HEK293T (cell line): ENCODE measurements around the gene KRAS.

Experiments used
- CTCF ChIA-PET: fragments of 350-600 bp; formaldehyde crosslinking; extraction: SDS; loops from one replicate; lab custom pipeline; 2021; ENCODE audit warnings: antibody characterized with exemption, inconsistent platforms; lab: Yijun Ruan, JAX
- POLR2A ChIA-PET: fragments of 350-600 bp; formaldehyde crosslinking; extraction: SDS; loops from one replicate; lab custom pipeline; 2020; ENCODE audit warnings: antibody characterized with exemption, inconsistent platforms; lab: Yijun Ruan, JAX
- DNase-seq: peaks from one replicate; pipeline ENCODE4 v3.0.0; 2012; ENCODE audit warnings: mixed read lengths; ENCODE audit errors: extremely low spot score
- ARNT ChIP-seq: fragments of 450-650 bp; IDR thresholded peaks from 2 replicates; pipeline ENCODE4 v1.6.1; 2017; ENCODE audit warnings: mild to moderate bottlenecking
- BHLHE40 ChIP-seq: fragments of 450-650 bp; IDR thresholded peaks from 2 replicates; pipeline ENCODE4 v1.6.1; 2016; ENCODE audit warnings: mild to moderate bottlenecking, moderate library complexity, borderline replicate concordance
- CTBP1 ChIP-seq: fragments of 450-650 bp; IDR thresholded peaks from 2 replicates; pipeline ENCODE4 v1.6.1; 2016; ENCODE audit warnings: borderline replicate concordance
- ELF4 ChIP-seq: fragments of 450-650 bp; IDR thresholded peaks from 2 replicates; pipeline ENCODE4 v1.6.1; 2017; ENCODE audit warnings: antibody characterized with exemption
- FOXA1 ChIP-seq: fragments of 450-650 bp; IDR thresholded peaks from 2 replicates; pipeline ENCODE4 v1.6.1; 2016; ENCODE audit warnings: mild to moderate bottlenecking
- FOXK2 ChIP-seq: fragments of 450-650 bp; IDR thresholded peaks from 2 replicates; pipeline ENCODE4 v1.6.1; 2016; ENCODE audit warnings: mild to moderate bottlenecking
- FOXM1 ChIP-seq: fragments of 450-650 bp; IDR thresholded peaks from 2 replicates; pipeline ENCODE4 v1.6.1; 2017; ENCODE audit warnings: mild to moderate bottlenecking, borderline replicate concordance
- HDGF ChIP-seq: fragments of 450-650 bp; IDR thresholded peaks from 2 replicates; pipeline ENCODE4 v1.6.1; 2017; ENCODE audit warnings: antibody characterized with exemption, borderline replicate concordance
- L3MBTL2 ChIP-seq: fragments of 450-650 bp; conservative IDR thresholded peaks from 2 replicates; pipeline ENCODE4 v1.6.1; 2016; ENCODE audit warnings: mild to moderate bottlenecking
- LEF1 ChIP-seq: fragments of 450-650 bp; IDR thresholded peaks from 2 replicates; pipeline ENCODE4 v1.6.1; 2017; ENCODE audit warnings: mild to moderate bottlenecking, borderline replicate concordance
- NFRKB ChIP-seq: fragments of 450-650 bp; IDR thresholded peaks from 2 replicates; pipeline ENCODE4 v1.6.1; 2016; ENCODE audit warnings: mild to moderate bottlenecking, moderate library complexity
- SP1 ChIP-seq: fragments of 450-650 bp; IDR thresholded peaks from 2 replicates; pipeline ENCODE4 v1.6.1; 2017
- SUZ12 ChIP-seq: fragments of 450-650 bp; IDR thresholded peaks from 2 replicates; pipeline ENCODE4 v1.6.1; 2016; ENCODE audit warnings: mild to moderate bottlenecking
- TARDBP ChIP-seq: fragments of 450-650 bp; IDR thresholded peaks from 2 replicates; pipeline ENCODE4 v1.6.1; 2016
- ZNF384 ChIP-seq: fragments of 450-650 bp; IDR thresholded peaks from 2 replicates; pipeline ENCODE4 v1.6.1; 2016
- TF ChIP-seq, protein P1 (sequence below): fragments of 450-650 bp; IDR thresholded peaks from 2 replicates; pipeline ENCODE4 v1.6.1; 2016

Gene KRAS

GRCh38 chr12:25252946-25253345 is 2.2 kb upstream of the KRAS start:
- ChIA-PET CTCF (no interaction called here), POLR2A (interaction anchor here (1.3 kb wide), 1 partner anchor 23 kb away, joined by 3 read pairs; no protein-coding TSS in a partner anchor)
- TF ChIP-seq FOXM1 (no peak), L3MBTL2 (no peak), SUZ12 (no peak), SP1 (no peak), TARDBP (no peak), FOXK2 (no peak), HDGF (no peak), ZNF384 (no peak), BHLHE40 (no peak), NFRKB (no peak), CTBP1 (no peak), ARNT (no peak), LEF1 (no peak), ELF4 (no peak)
- TF ChIP-seq, protein P1, sequence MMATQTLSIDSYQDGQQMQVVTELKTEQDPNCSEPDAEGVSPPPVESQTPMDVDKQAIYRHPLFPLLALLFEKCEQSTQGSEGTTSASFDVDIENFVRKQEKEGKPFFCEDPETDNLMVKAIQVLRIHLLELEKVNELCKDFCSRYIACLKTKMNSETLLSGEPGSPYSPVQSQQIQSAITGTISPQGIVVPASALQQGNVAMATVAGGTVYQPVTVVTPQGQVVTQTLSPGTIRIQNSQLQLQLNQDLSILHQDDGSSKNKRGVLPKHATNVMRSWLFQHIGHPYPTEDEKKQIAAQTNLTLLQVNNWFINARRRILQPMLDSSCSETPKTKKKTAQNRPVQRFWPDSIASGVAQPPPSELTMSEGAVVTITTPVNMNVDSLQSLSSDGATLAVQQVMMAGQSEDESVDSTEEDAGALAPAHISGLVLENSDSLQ = no peak

GRCh38 chr12:25251769-25252168 is 1.0 kb upstream of the KRAS start:
- ChIA-PET POLR2A (interaction anchor here (1.4 kb wide), 1 partner anchor 131 kb away, joined by 5 read pairs; no protein-coding TSS in a partner anchor), CTCF (no interaction called here)
- peak; percentile 7 for DNase-seq
- TF ChIP-seq ZNF384 (no peak), SUZ12 (no peak), L3MBTL2 (no peak), LEF1 (no peak), FOXM1 (no peak), ARNT (no peak), SP1 (no peak), FOXA1 (no peak)

More at GRCh38 chr12:25252946-25253345, 2.2 kb upstream of the KRAS start:
- DNase-seq = no peak

- TF ChIP-seq BHLHE40 (no peak), ARNT (no peak), NFRKB (no peak), ELF4 (no peak), CTBP1 (no peak), FOXK2 (no peak), L3MBTL2 (no peak), SP1 (no peak), TARDBP (no peak), HDGF (no peak), FOXA1 (no peak), FOXM1 (no peak)
- TF ChIP-seq, protein P1 = no peak
- POLR2A ChIA-PET = interaction anchor here (0.7 to 1.4 kb wide), 5 partner anchors 38 to 875 kb away, joined by 3 to 5 read pairs (median 4); partner anchors contain the start of gene BHLHE41
- CTCF ChIA-PET = interaction anchor here (1.0 kb wide), 1 partner anchor 9 kb away, joined by 5 read pairs; no protein-coding TSS in a partner anchor
- peak; percentile 25 for DNase-seq
Observed at GRCh38 chr12:25249931-25250738, 594 bp downstream of the KRAS start.

DNA sequence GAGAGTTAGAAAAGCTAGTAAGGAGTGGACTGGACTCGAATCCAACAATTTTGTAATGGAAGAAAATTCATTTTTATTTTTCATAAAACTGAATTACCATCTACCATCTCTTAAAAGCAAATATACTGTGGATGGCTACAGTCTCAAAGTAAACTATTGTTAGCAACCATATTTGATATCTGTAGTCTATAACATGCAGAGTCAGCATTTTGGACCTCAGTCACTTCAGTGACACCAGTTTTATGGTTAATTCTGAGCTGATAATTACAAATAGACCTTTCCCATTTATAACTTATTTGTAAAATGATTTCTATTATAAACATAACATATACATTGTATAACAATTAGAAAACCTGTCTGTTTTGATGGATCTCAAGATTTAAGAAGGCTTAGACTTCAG is 2.0 kb downstream of the KRAS start:
- CTCF ChIA-PET = no interaction called here
- POLR2A ChIA-PET = no interaction called here
- no peak for DNase-seq
- TF ChIP-seq L3MBTL2 = no peak
- no peak for TF ChIP-seq ZNF384

DNA sequence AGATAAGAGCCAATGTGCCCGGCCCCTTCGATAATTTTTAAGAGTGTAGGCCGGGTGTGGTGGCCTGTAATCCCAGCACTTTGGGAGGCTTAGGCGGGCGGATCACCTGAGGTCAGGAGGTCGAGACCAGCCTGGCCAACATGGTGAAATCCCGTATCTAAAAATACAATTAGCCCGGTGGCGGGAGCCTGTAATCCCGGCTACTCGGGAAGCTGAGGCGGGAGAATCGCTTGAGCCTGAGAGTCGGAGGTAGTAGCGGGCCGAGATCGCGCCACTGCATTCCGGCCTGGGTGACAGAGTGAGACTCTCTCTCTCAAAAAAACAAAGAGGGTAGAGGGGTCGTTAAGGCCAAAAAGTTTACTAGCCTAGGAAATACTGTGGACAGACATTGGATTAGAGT is 2.6 kb downstream of the KRAS start:
- no peak for TF ChIP-seq SUZ12
- no peak for TF ChIP-seq ZNF384
- TF ChIP-seq ELF4 = no peak
- TF ChIP-seq NFRKB = no peak
- no peak for TF ChIP-seq CTBP1
- TF ChIP-seq SP1 = no peak
- no peak for TF ChIP-seq TARDBP
- TF ChIP-seq ARNT = no peak
- TF ChIP-seq FOXM1 = no peak
- TF ChIP-seq L3MBTL2 = no peak
- TF ChIP-seq FOXK2 = no peak
- TF ChIP-seq FOXA1 = no peak
- TF ChIP-seq, protein P1 = no peak
- no peak for TF ChIP-seq BHLHE40
- no peak for TF ChIP-seq LEF1
- TF ChIP-seq HDGF = no peak
- DNase-seq = no peak
- POLR2A ChIA-PET = no interaction called here
- CTCF ChIA-PET = no interaction called here

DNA sequence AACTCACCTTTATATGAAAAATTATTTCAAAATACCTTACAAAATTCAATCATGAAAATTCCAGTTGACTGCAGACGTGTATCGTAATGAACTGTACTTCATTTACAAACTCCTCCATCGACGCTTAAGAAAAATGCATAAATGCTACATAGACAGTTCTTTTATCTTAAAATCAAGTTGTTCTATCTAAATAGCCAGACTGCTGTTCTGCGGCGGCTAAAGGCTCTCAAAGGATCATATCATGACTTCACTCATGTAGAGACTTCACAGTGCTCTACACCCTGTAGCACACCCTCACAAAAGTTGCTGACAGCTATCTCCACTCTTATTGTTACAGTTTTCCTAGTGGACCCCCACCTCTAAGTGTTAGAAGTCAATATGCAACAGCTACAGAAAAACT is 5.2 kb downstream of the KRAS start:
- TF ChIP-seq L3MBTL2 (no peak), SP1 (no peak), BHLHE40 (no peak), ARNT (no peak), HDGF (no peak), ZNF384 (no peak), TARDBP (no peak), SUZ12 (no peak), ELF4 (no peak), FOXM1 (no peak), CTBP1 (no peak), FOXK2 (no peak), NFRKB (no peak), LEF1 (no peak), FOXA1 (no peak)
- TF ChIP-seq, protein P1 = no peak
- CTCF ChIA-PET = no interaction called here
- no peak for DNase-seq
- POLR2A ChIA-PET = no interaction called here
